Raji (cell line): ENCODE results near the gene SEMA6C.

Experiments
- POLR2A ChIP-seq: IDR thresholded peaks from 2 replicates; pipeline ENCODE4 v1.6.1; 2011; ENCODE audit warnings: low read depth, low read length, control low read depth; ENCODE audit not compliant: insufficient read depth

SEMA6C gene

GRCh38 chr1:151142411-151143056, 3.9 kb downstream of the SEMA6C start:
- TF ChIP-seq POLR2A, result no peak

- TF ChIP-seq POLR2A, result no peak
Observed at GRCh38 chr1:151137789-151138188, 8.6 kb downstream of the SEMA6C start.

GRCh38 chr1:151135433-151136385, 10.7 kb downstream of the SEMA6C start:
- no peak for TF ChIP-seq POLR2A

GRCh38 chr1:151134991-151135390, 11.4 kb downstream of the SEMA6C start:
- TF ChIP-seq POLR2A, result no peak

- TF ChIP-seq POLR2A, result no peak
Observed at GRCh38 chr1:151134396-151134795, 12.0 kb downstream of the SEMA6C start.

- TF ChIP-seq POLR2A, result no peak
Observed at GRCh38 chr1:151133018-151133806, 13.2 kb downstream of the SEMA6C start.

- TF ChIP-seq POLR2A, result no peak
Observed at GRCh38 chr1:151132335-151133017, 14.0 kb downstream of the SEMA6C start.

GRCh38 chr1:151131701-151132334, 14.6 kb downstream of the SEMA6C start:
- no peak for TF ChIP-seq POLR2A

- TF ChIP-seq POLR2A, result no peak
Observed at GRCh38 chr1:151130987-151131586, 15.3 kb downstream of the SEMA6C start.

GRCh38 chr1:151128800-151129199, 17.6 kb downstream of the SEMA6C start:
- TF ChIP-seq POLR2A, result no peak

- no peak for TF ChIP-seq POLR2A
Observed at GRCh38 chr1:151124763-151125403, 21.5 kb downstream of the SEMA6C start.

GRCh38 chr1:151113877-151114276, 32.6 kb downstream of the SEMA6C start:
- no peak for TF ChIP-seq POLR2A

- TF ChIP-seq POLR2A, result no peak
Observed at GRCh38 chr1:151108331-151108730, 38.1 kb downstream of the SEMA6C start.
